ENCODE measurements around the gene PDE4DIP.
"Not testable (repeated sequence)": the region's sequence is repeated elsewhere in the genome, so short reads cannot be mapped to it uniquely, and the experiment has no call there.

PDE4DIP gene

GRCh38 chr1:148862590-148862989, 18.4 kb downstream of the PDE4DIP start:
- not testable (repeated sequence) for DNase-seq (ENCODE audit: low read depth); H3K4me3 ChIP-seq (ENCODE audit: low read depth, low read length)

- H3K4me3 ChIP-seq (ENCODE audit: low read depth, low read length); DNase-seq (ENCODE audit: low read depth): not testable (repeated sequence)
These were observed 24.9 kb downstream of the PDE4DIP start for GRCh38 chr1:148868924-148869633.

GRCh38 chr1:148869634-148869961, 25.4 kb downstream of the PDE4DIP start:
- DNase-seq (ENCODE audit: low read depth); H3K4me3 ChIP-seq (ENCODE audit: low read depth, low read length): not testable (repeated sequence)

- not testable (repeated sequence) for DNase-seq (ENCODE audit: low read depth); H3K4me3 ChIP-seq (ENCODE audit: low read depth, low read length)
These were observed 30.5 kb downstream of the PDE4DIP start for GRCh38 chr1:148874408-148875388.

- not testable (repeated sequence) for H3K4me3 ChIP-seq (ENCODE audit: low read depth, low read length); DNase-seq (ENCODE audit: low read depth)
These were observed 35.7 kb downstream of the PDE4DIP start for GRCh38 chr1:148879812-148880416.

- not testable (repeated sequence) for H3K4me3 ChIP-seq (ENCODE audit: low read depth, low read length)
These were observed 37.0 kb downstream of the PDE4DIP start for GRCh38 chr1:148881261-148881660.

GRCh38 chr1:148885219-148885618, 41.0 kb downstream of the PDE4DIP start:
- not testable (repeated sequence) for DNase-seq (ENCODE audit: low read depth); H3K4me3 ChIP-seq (ENCODE audit: low read depth, low read length)

More at GRCh38 chr1:148881261-148881660, 37.0 kb downstream of the PDE4DIP start:
- not testable (repeated sequence) for DNase-seq (ENCODE audit: low read depth)

- H3K4me3 ChIP-seq (ENCODE audit: low read depth, low read length); DNase-seq (ENCODE audit: low read depth): not testable (repeated sequence)
These were observed 42.1 kb downstream of the PDE4DIP start for GRCh38 chr1:148886293-148886692.

- not testable (repeated sequence) for DNase-seq (ENCODE audit: low read depth); H3K4me3 ChIP-seq (ENCODE audit: low read depth, low read length)
These were observed 44.4 kb downstream of the PDE4DIP start for GRCh38 chr1:148888597-148888996.

GRCh38 chr1:148889267-148890074, 45.2 kb downstream of the PDE4DIP start:
- DNase-seq (ENCODE audit: low read depth); H3K4me3 ChIP-seq (ENCODE audit: low read depth, low read length): not testable (repeated sequence)

- not testable (repeated sequence) for DNase-seq (ENCODE audit: low read depth); H3K4me3 ChIP-seq (ENCODE audit: low read depth, low read length)
These were observed 45.9 kb downstream of the PDE4DIP start for GRCh38 chr1:148890075-148890568.

GRCh38 chr1:148894360-148895352, 50.4 kb downstream of the PDE4DIP start:
- not testable (repeated sequence) for H3K4me3 ChIP-seq (ENCODE audit: low read depth, low read length); DNase-seq (ENCODE audit: low read depth)

GRCh38 chr1:148900026-148900425, 55.8 kb downstream of the PDE4DIP start:
- not testable (repeated sequence) for DNase-seq (ENCODE audit: low read depth); H3K4me3 ChIP-seq (ENCODE audit: low read depth, low read length)

- DNase-seq (ENCODE audit: low read depth); H3K4me3 ChIP-seq (ENCODE audit: low read depth, low read length): not testable (repeated sequence)
These were observed 56.5 kb downstream of the PDE4DIP start for GRCh38 chr1:148900691-148901090.

GRCh38 chr1:148901150-148901952, 57.1 kb downstream of the PDE4DIP start:
- H3K4me3 ChIP-seq (ENCODE audit: low read depth, low read length); DNase-seq (ENCODE audit: low read depth): not testable (repeated sequence)

- not testable (repeated sequence) for DNase-seq (ENCODE audit: low read depth); H3K4me3 ChIP-seq (ENCODE audit: low read depth, low read length)
These were observed 57.7 kb downstream of the PDE4DIP start for GRCh38 chr1:148901953-148902341.
